ENCODE data around the gene F10.

DNA sequence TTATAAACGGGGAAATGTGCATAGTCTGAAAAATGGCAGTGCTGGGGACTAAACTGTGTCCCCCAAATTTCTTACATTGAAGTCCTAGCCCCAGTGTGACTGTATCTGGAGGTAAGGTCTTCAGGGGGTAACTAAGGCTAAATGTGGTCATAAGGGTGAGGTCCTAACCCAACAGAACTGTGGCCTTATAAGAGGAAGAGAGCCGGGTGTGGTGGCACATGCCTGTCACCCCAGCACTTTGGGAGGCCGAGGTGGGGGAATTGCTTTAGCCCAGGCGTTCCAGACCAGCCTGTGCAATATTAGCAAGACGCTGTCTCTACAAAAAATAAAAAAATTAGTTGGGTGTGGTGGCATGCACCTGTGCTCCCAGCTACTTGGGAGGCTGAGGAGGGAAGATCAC, 53.7 kb downstream of the F10 start:
- TF ChIP-seq YY1 (IDR thresholded peaks at IDR 0.05; ENCODE audit: insufficient read depth, insufficient read length) (no peak), ZNF274 (IDR thresholded peaks at IDR 0.05; ENCODE audit: low read depth, low read length) (no peak)

Measured in NT2/D1 (cell line).